ENCODE measurements around the gene MAGEB4. TPM values are rescaled to one million over a fixed set of nuclear protein-coding genes. Genes with fewer than 3 reads are reported as not detected.

The MAGEB4 gene
- total RNA-seq, 6 experiments from 2014 or later, result not detected

DNA sequence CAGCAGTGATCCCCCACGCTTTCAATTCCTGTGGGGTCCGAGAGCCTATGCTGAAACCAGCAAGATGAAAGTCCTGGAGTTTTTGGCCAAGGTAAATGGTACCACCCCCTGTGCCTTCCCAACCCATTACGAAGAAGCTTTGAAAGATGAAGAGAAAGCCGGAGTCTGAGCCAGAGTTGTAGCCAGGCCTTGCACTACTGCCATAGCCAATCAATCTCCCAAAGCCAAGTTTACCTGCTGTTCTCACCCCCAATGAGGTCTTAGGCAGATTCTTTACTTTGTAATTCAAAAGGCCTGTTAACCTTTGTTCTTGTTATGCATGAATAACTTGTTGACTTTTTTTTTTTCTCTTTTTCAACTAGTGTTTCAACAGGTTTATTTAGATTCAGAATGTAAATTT, 22.4 kb upstream of the MAGEB4 start:
- DNase-seq, result no peak
- no peak overlapping the region for H3K4me3 Mint-ChIP-seq
- no peaks in the 10 kb centered on the region for H3K4me1 Mint-ChIP-seq (ENCODE audit: low read depth)

GRCh38 chrX:30220661-30221060, 21.1 kb upstream of the MAGEB4 start:
- TF ChIP-seq, protein P1, sequence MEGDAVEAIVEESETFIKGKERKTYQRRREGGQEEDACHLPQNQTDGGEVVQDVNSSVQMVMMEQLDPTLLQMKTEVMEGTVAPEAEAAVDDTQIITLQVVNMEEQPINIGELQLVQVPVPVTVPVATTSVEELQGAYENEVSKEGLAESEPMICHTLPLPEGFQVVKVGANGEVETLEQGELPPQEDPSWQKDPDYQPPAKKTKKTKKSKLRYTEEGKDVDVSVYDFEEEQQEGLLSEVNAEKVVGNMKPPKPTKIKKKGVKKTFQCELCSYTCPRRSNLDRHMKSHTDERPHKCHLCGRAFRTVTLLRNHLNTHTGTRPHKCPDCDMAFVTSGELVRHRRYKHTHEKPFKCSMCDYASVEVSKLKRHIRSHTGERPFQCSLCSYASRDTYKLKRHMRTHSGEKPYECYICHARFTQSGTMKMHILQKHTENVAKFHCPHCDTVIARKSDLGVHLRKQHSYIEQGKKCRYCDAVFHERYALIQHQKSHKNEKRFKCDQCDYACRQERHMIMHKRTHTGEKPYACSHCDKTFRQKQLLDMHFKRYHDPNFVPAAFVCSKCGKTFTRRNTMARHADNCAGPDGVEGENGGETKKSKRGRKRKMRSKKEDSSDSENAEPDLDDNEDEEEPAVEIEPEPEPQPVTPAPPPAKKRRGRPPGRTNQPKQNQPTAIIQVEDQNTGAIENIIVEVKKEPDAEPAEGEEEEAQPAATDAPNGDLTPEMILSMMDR (IDR thresholded peaks at IDR 0.05), result no peak
- Mint-ChIP-seq H3K27ac (no peak overlapping the region), H3K9me3 (no peaks in the 10 kb centered on the region), H3K4me1 (ENCODE audit: low read depth) (no peaks in the 10 kb centered on the region), H3K36me3 (ENCODE audit: low read depth) (no peaks in the 10 kb centered on the region), H3K4me3 (no peak overlapping the region), H3K27me3 (ENCODE audit: insufficient read depth) (no peaks in the 10 kb centered on the region; the same call in none of the 2 replicates)
- no peak for DNase-seq

More for the DNA sequence above, 22.4 kb upstream of the MAGEB4 start:
- Mint-ChIP-seq H3K27me3 (ENCODE audit: insufficient read depth) (peaks cover 2% of the 10 kb centered on the region), H3K27ac (no peak overlapping the region), H3K9me3 (no peaks in the 10 kb centered on the region), H3K36me3 (ENCODE audit: low read depth) (no peaks in the 10 kb centered on the region)
- TF ChIP-seq, protein P1 (IDR thresholded peaks at IDR 0.05), result no peak

DNA sequence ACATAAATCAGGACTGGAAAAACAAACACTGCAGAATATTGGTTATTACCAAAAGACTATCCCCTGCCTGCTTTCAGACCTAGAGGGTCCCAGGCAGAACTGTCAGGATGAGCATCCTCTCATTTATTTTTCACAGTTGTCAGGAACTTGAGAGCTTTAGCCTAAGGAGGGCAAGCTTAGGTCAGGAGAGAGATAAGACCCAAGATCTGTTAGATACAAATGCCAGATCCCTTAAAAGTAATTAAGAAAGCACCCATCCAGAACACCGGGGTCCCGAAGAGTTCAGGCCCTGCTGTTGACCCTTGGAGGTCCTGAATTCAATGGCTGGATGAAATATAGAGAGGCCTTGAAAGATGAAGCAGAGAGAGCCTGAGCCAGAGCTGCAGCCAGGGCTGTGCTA, 17.3 kb upstream of the MAGEB4 start:
- TF ChIP-seq, protein P1 (IDR thresholded peaks at IDR 0.05), result no peak
- no peaks in the 10 kb centered on the region for H3K36me3 Mint-ChIP-seq (ENCODE audit: low read depth)
- H3K27me3 Mint-ChIP-seq (ENCODE audit: insufficient read depth), result no peaks in the 10 kb centered on the region
- no peaks in the 10 kb centered on the region for H3K4me1 Mint-ChIP-seq (ENCODE audit: low read depth)
- no peak overlapping the region for H3K4me3 Mint-ChIP-seq
- H3K27ac Mint-ChIP-seq, result no peak overlapping the region
- no peak for DNase-seq
- H3K9me3 Mint-ChIP-seq, result no peaks in the 10 kb centered on the region

DNA sequence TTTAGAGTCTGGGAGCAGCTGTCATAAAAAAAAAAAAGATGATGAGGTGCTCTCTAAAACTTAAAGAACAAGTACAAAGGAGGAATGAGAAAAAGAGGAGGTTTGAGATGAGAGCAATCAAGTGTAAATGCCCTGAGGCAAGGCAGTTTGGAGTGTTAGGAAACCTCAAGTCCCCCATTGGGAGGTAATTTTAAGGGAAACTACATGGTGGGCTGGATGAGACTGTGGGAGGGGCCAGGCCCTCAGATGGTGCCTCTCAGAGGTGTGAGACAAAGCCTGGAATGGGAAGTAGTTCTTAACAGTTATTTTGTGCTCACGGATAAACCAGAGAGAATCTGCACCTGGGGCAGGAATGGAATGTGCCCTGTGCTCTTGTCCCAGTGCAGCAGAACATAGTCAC, 13.3 kb upstream of the MAGEB4 start:
- H3K27ac Mint-ChIP-seq, result no peak overlapping the region
- H3K4me3 Mint-ChIP-seq, result no peak overlapping the region
- no peaks in the 10 kb centered on the region for H3K9me3 Mint-ChIP-seq

DNA sequence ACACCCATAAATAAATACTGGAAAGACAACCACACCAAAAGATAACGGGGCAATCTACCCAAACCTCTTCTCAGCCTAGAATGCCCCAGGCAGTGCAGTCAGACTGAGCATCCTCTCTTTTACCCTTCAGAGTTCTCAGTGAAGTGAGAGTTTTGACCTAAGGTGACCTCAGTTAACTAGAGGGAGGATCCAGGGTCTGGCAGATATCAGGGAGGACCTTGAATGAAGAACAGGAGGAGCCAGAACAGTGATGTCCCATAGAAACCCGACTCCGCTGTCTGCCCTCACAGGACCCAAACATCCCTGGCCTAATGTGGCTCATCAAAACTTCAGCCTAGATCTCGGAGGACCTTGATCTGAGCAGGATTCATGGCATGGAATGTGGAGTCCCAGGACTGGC, 11.4 kb upstream of the MAGEB4 start, which contains the start of gene MAGEB3:
MAGEB3 (plus strand) TSS at position 263 of the 400 bp plus-strand sequence. CDS start 5,268 bp downstream, outside the sequence.
- DNase-seq, result no peak
- Mint-ChIP-seq H3K27me3 (ENCODE audit: insufficient read depth) (no peaks in the 10 kb centered on the region), H3K27ac (no peak within 1 kb of the TSS), H3K36me3 (ENCODE audit: low read depth) (no peaks in the 10 kb centered on the region), H3K4me1 (ENCODE audit: low read depth) (no peaks in the 10 kb centered on the region), H3K9me3 (no peaks in the 10 kb centered on the region), H3K4me3 (no peak within 1 kb of the TSS)
- TF ChIP-seq, protein P1 (IDR thresholded peaks at IDR 0.05), result no peak

More for the DNA sequence above, 13.3 kb upstream of the MAGEB4 start:
- DNase-seq, result no peak
- no peaks in the 10 kb centered on the region for H3K4me1 Mint-ChIP-seq (ENCODE audit: low read depth)
- TF ChIP-seq, protein P1 (IDR thresholded peaks at IDR 0.05), result no peak
- no peaks in the 10 kb centered on the region for H3K27me3 Mint-ChIP-seq (ENCODE audit: insufficient read depth)
- H3K36me3 Mint-ChIP-seq (ENCODE audit: low read depth), result no peaks in the 10 kb centered on the region
